Thyroid gland (tissue), 4 donors: ENCODE data around the gene ADAMTS14. TPM values are rescaled to one million over a fixed set of nuclear protein-coding genes. Genes with fewer than 3 reads are reported as not detected.

Source experiments
- DNase-seq, 2 donors: peaks; one replicate each; pipeline ENCODE4 v3.0.0-alpha.2; 2019
- H3K27ac ChIP-seq, 3 donors: fragments of 200-600 bp; sonication (generic); 1 replicate in 2 of 3; 2 replicates in 1 of 3; pipeline ENCODE4 v1.5.1; 2016 to 2019; ENCODE audit warnings: mild to moderate bottlenecking in 1 of 3, moderate library complexity in 1 of 3
- H3K27me3 ChIP-seq: fragments of 200-600 bp; sonication (generic); one replicate; pipeline ENCODE4 v1.5.1; 2019
- H3K36me3 ChIP-seq, 2 donors: fragments of 200-600 bp; sonication (generic); one replicate each; pipeline ENCODE4 v1.5.1; 2016 to 2019
- H3K4me1 ChIP-seq, 2 donors: fragments of 200-600 bp; sonication (generic); one replicate each; pipeline ENCODE4 v1.5.1; 2017 to 2019
- H3K4me3 ChIP-seq, 3 donors: fragments of 200-600 bp; sonication (generic); replicated peaks in 1 of 3; 1 replicate in 2 of 3; 2 replicates in 1 of 3; pipeline ENCODE4 v1.5.1; 2016; ENCODE audit warnings: mild to moderate bottlenecking in 1 of 3
- H3K9me3 ChIP-seq: fragments of 200-600 bp; sonication (generic); one replicate; pipeline ENCODE4 v1.5.1; 2017
- POLR2A ChIP-seq, 2 donors: fragments of 450-650 bp; IDR thresholded peaks; one replicate each; pipeline ENCODE4 v1.6.1; 2017; ENCODE audit warnings: antibody characterized with exemption in 2 of 2, mild to moderate bottlenecking in 2 of 2, moderate library complexity in 1 of 2
- WGBS, 2 donors: methylation state at CpG; one replicate each; pipeline ENCODE4 v1.1.5; 2017; 5-methylcytosine and 5-hydroxymethylcytosine counted together
- intact Hi-C: fragments of 100-400 bp; cut with DNase I; formaldehyde crosslinking; loops from one replicate; pipeline ENCODE4 v1.15.1; 2023
- total RNA-seq, 4 donors: library from RNA; depleted of rRNA; stranded (reverse); fragments of >200 nt; gene quantifications; one replicate each; pipeline ENCODE4 v1.2.3, GENCODE V29; 2016
- TF ChIP-seq, protein P1 (sequence below), 6 experiments: fragments of 200-600 bp in 3 of 6; fragments of 450-650 bp in 3 of 6; sonication (generic) in 3 of 6; IDR thresholded peaks; one replicate each; pipeline ENCODE4 v1.5.1; 2016 to 2019; ENCODE audit warnings: antibody characterized with exemption in 6 of 6, mild to moderate bottlenecking in 2 of 6, inconsistent platforms in 1 of 6, moderate library complexity in 1 of 6

The ADAMTS14 gene
- total RNA-seq, 4 donors from 2014 or later: not detected

DNA sequence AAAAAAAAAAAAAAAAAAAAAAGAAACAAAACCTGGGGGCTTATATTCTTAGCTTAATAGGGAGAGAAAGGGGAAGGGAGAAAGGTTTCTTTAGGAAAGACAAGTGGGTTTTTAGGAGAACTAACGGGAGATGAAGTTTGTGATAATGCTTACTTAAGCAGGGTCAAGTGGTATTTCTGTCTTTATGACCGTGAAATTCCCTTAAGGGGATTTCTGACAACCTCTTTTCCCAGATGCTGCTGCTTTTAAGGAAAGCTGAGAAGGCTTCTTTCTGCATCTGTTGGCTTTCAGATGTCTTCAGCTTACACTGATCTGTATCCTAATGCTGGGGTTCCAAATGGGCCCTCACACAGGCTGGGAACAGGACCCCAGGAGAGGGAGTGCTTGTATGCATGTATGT lies 42.6 kb downstream of the ADAMTS14 start:
- H3K27ac ChIP-seq: no peak overlapping the region
- DNase-seq: no peak
- no peaks in the 10 kb centered on the region for H3K36me3 ChIP-seq
- WGBS, 2 donors: 33 to 35% methylated on average over 2 of the region's 2 CpGs
- intact Hi-C loops: no loop called here
- no peaks in the 10 kb centered on the region for H3K27me3 ChIP-seq
- TF ChIP-seq POLR2A (IDR thresholded peaks at IDR 0.05): no peak
- TF ChIP-seq, protein P1, sequence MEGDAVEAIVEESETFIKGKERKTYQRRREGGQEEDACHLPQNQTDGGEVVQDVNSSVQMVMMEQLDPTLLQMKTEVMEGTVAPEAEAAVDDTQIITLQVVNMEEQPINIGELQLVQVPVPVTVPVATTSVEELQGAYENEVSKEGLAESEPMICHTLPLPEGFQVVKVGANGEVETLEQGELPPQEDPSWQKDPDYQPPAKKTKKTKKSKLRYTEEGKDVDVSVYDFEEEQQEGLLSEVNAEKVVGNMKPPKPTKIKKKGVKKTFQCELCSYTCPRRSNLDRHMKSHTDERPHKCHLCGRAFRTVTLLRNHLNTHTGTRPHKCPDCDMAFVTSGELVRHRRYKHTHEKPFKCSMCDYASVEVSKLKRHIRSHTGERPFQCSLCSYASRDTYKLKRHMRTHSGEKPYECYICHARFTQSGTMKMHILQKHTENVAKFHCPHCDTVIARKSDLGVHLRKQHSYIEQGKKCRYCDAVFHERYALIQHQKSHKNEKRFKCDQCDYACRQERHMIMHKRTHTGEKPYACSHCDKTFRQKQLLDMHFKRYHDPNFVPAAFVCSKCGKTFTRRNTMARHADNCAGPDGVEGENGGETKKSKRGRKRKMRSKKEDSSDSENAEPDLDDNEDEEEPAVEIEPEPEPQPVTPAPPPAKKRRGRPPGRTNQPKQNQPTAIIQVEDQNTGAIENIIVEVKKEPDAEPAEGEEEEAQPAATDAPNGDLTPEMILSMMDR (IDR thresholded peaks at IDR 0.05): no peak
- H3K4me1 ChIP-seq: no peaks in the 10 kb centered on the region
- no peak overlapping the region for H3K4me3 ChIP-seq
- no peaks in the 10 kb centered on the region for H3K9me3 ChIP-seq

DNA sequence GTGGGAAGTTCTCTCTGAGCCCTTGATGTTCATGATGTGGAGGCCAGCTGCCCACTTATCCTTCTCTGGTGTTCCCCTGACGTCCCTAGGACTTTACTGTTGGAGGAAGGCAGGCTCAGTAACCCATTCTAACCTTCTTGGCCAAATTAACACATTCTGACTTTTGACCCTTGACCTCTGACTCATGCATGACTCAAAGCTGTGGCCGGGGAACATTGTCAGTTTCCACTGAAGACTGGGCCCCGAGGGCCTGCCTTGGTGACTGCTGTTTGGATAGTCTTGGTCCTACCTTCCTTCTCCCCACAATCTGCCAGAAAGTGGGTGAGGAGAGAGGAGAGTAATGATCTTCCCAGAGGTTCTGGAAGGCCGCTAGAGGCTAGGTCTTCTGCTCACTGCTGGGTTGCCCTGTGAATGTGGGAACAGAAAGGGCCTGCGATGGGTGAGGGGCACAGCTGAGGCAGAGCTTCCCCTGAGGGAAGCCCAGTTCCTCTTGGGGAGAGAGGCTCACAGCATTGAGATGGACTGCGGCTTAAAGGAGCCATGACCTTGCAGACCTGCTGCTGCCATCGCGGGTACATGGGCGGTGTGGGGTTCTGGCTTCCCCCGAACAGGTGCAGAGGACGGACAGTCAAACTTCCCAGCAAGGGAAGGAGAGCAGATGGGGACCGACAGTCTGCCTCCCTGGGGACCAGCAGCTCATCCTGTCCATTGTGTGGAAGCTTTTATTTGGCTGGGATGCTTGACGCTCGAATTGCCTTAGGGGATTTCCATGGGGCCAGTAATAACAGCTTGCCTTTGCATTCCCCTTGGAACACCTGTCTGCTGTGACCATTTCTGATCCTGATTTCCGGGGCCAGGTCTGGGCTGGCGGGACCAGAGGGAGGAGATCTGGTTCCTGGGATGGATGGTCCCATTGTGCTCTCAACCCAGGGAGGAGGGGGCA lies 43.8 kb downstream of the ADAMTS14 start:
- no peak for TF ChIP-seq POLR2A (IDR thresholded peaks at IDR 0.05)
- TF ChIP-seq, protein P1 (IDR thresholded peaks at IDR 0.05): no peak

DNA sequence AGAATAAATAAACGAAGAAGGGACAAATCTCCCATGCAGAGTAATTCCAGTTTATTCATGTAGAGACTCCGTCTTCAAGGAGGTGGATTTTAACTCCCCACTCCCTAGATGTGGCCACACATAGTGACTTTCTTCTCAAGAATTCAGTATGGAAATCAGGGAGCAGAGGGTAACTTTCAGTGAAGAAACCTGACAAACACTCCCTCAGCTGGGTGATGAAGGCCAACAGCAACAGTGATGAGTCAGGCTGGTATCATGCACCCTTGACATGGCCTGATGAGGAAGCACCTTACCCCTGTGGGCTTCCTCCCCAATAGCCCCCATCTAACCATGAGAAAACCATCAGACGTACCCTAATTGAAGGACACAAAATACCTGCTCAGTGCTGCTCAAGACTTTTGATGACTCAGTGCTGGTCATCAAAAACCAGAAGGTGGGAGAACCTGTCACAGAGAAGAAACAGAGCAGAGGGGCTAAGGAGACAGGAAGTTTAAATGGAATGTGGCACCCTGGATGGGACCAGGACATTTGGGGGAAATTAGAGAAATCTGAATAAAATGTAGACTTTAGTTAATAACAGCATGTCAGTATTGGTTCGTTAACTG lies 50.6 kb downstream of the ADAMTS14 start:
- Histone ChIP-seq H3K4me1 (no peaks in the 10 kb centered on the region), H3K4me3 (no peak overlapping the region), H3K36me3 (no peaks in the 10 kb centered on the region), H3K27me3 (no peaks in the 10 kb centered on the region), H3K9me3 (no peaks in the 10 kb centered on the region), H3K27ac (no peak overlapping the region)
- 93 to 97% methylated on average over 4 of the region's 4 CpGs for WGBS, 2 donors
- TF ChIP-seq, protein P1 (IDR thresholded peaks at IDR 0.05): no peak
- TF ChIP-seq POLR2A (IDR thresholded peaks at IDR 0.05): no peak
- intact Hi-C loops: no loop called here
- DNase-seq: no peak

More for the DNA sequence above, 43.8 kb downstream of the ADAMTS14 start:
- Histone ChIP-seq H3K36me3 (no peaks in the 10 kb centered on the region), H3K9me3 (no peaks in the 10 kb centered on the region), H3K4me3 (no peak overlapping the region), H3K4me1 (no peaks in the 10 kb centered on the region), H3K27ac (no peak overlapping the region), H3K27me3 (no peaks in the 10 kb centered on the region)
- intact Hi-C loops: no loop called here
- no peak for DNase-seq
- WGBS, 2 donors: 72 to 82% methylated on average over 16 of the region's 16 CpGs

DNA sequence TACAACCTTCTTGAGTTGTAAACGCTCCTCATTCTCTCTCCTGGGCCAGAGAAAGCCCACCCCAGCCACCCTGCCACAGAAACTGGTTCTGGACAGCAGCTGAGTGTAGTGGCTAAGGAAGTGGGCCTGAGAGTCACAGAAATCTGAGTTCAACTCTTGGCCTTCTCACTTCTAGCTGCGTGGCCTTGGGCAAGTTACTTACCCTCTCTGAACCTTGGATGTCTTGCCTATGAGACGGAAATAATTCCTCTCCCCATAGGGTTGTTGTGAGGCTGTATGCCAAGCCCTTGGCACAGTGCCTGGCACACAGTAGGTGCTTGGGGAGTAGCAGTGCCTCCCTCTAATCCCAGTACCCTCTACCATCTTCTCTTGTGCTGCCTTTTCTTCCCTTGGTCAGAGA lies 51.5 kb downstream of the ADAMTS14 start:
- intact Hi-C loops: no loop called here
- TF ChIP-seq, protein P1 (IDR thresholded peaks at IDR 0.05): no peak
- TF ChIP-seq POLR2A (IDR thresholded peaks at IDR 0.05): no peak
- no peaks in the 10 kb centered on the region for H3K9me3 ChIP-seq
- H3K27me3 ChIP-seq: no peaks in the 10 kb centered on the region
- H3K27ac ChIP-seq: no peak overlapping the region
- no peaks in the 10 kb centered on the region for H3K4me1 ChIP-seq
- H3K4me3 ChIP-seq: no peak overlapping the region
- no peaks in the 10 kb centered on the region for H3K36me3 ChIP-seq
- 91 to 97% methylated on average over 3 of the region's 3 CpGs for WGBS, 2 donors
- DNase-seq: no peak
